ENCODE results near the gene GP1BA.

- TF ChIP-seq POLR2A (IDR thresholded peaks at IDR 0.05), result no peak
- TF ChIP-seq CTCF (IDR thresholded peaks at IDR 0.05 in 4 of 5, conservative IDR thresholded peaks at IDR 0.05 in 1 of 5), result no peak
Observed at GRCh38 chr17:4958102-4958501, 26.0 kb downstream of the GP1BA start.
